Measurements from ENCODE around the gene NPFF. TPM values are rescaled to one million over a fixed set of nuclear protein-coding genes. Genes with fewer than 3 reads are reported as not detected.

NPFF gene
- total and polyA plus RNA-seq, 2 experiments from 2014 or later, result not detected

- H3K27ac ChIP-seq, result peak overlapping the region; percentile 71
- TF ChIP-seq EZH2 (IDR thresholded peaks at IDR 0.05; ENCODE audit: insufficient read depth, poor library complexity, severe bottlenecking) (no peak), EZH2phosphoT487 (IDR thresholded peaks at IDR 0.05; ENCODE audit: insufficient read depth, low read depth) (no peak)
- peak overlapping the region; percentile 18 for H3K9ac ChIP-seq
- peaks cover 45% of the 10 kb centered on the region for H3K79me2 ChIP-seq (ENCODE audit: insufficient read depth)
- peaks cover 92% of the 10 kb centered on the region for H3F3A ChIP-seq (ENCODE audit: insufficient read depth)
- H3K9me2 ChIP-seq (ENCODE audit: insufficient read depth), result no peaks in the 10 kb centered on the region
- H3K27me3 ChIP-seq (replicated peaks; ENCODE audit: insufficient read depth), result no peaks in the 10 kb centered on the region
- H4K20me1 ChIP-seq (ENCODE audit: insufficient read depth), result peaks cover 7% of the 10 kb centered on the region
- in situ Hi-C loops (cut with MboI), result no loop called here
- no peak overlapping the region for H3K4me3 ChIP-seq
- H2AFZ ChIP-seq, result no peak overlapping the region
- H3K4me2 ChIP-seq (ENCODE audit: unreplicated experiment), result no peak overlapping the region
- 15 to 24% methylated on average over 1 of the region's 1 CpG for WGBS, 2 experiments (ENCODE audit: low coverage in 1 of 2, low lambda C conversion rate in 2 of 2, missing lambda C conversion rate in 2 of 2)
- H3K4me1 ChIP-seq (ENCODE audit: insufficient read depth), result peaks cover 44% of the 10 kb centered on the region
- H3K9me3 ChIP-seq (ENCODE audit: low read depth), result no peaks in the 10 kb centered on the region
- peak; percentile 78 for DNase-seq
- H3K36me3 ChIP-seq (ENCODE audit: low read depth), result peaks cover 84% of the 10 kb centered on the region
Observed at GRCh38 chr12:53478865-53479264, 28.4 kb downstream of the NPFF start.

- peaks cover 96% of the 10 kb centered on the region for H3F3A ChIP-seq (ENCODE audit: insufficient read depth)
- TF ChIP-seq EZH2 (IDR thresholded peaks at IDR 0.05; ENCODE audit: insufficient read depth, poor library complexity, severe bottlenecking), result no peak
- H3K9me2 ChIP-seq (ENCODE audit: insufficient read depth), result no peaks in the 10 kb centered on the region
- peaks cover 66% of the 10 kb centered on the region for H3K79me2 ChIP-seq (ENCODE audit: insufficient read depth)
- H4K20me1 ChIP-seq (ENCODE audit: insufficient read depth), result peaks cover 1% of the 10 kb centered on the region
- H2AFZ ChIP-seq, result no peak overlapping the region
- peak overlapping the region; percentile 36; the same call in 1 of the 2 replicates for H3K27ac ChIP-seq
- peak; percentile 53 for DNase-seq
- in situ Hi-C loops (cut with MboI), result no loop called here
- peaks cover 42% of the 10 kb centered on the region for H3K4me1 ChIP-seq (ENCODE audit: insufficient read depth)
- H3K36me3 ChIP-seq (ENCODE audit: low read depth), result peaks cover 91% of the 10 kb centered on the region
- H3K9ac ChIP-seq, result 0 out of 2 replicates have a peak overlapping the region, but pooled peaks have one; percentile 1
- H3K4me3 ChIP-seq, result no peak overlapping the region
- 55 to 71% methylated on average over 2 of the region's 2 CpGs for WGBS, 2 experiments (ENCODE audit: low coverage in 1 of 2, low lambda C conversion rate in 2 of 2, missing lambda C conversion rate in 2 of 2)
- no peak overlapping the region for H3K4me2 ChIP-seq (ENCODE audit: unreplicated experiment)
- no peaks in the 10 kb centered on the region for H3K9me3 ChIP-seq (ENCODE audit: low read depth)
- no peaks in the 10 kb centered on the region for H3K27me3 ChIP-seq (replicated peaks; ENCODE audit: insufficient read depth)
Observed at GRCh38 chr12:53476769-53477209, 30.5 kb downstream of the NPFF start.

GRCh38 chr12:53474819-53475218 is 32.5 kb downstream of the NPFF start:
- H3K9me2 ChIP-seq (ENCODE audit: insufficient read depth), result no peaks in the 10 kb centered on the region
- in situ Hi-C loops (cut with MboI), result no loop called here
- peaks cover 95% of the 10 kb centered on the region for H3F3A ChIP-seq (ENCODE audit: insufficient read depth)
- H3K79me2 ChIP-seq (ENCODE audit: insufficient read depth), result peaks cover 84% of the 10 kb centered on the region
- no peak overlapping the region for H3K4me3 ChIP-seq
- H3K27ac ChIP-seq, result peak overlapping the region; percentile 36
- H3K36me3 ChIP-seq (ENCODE audit: low read depth), result peaks cover 93% of the 10 kb centered on the region
- H3K9ac ChIP-seq, result 0 out of 2 replicates have a peak overlapping the region, but pooled peaks have one; percentile 31
- WGBS, 2 experiments (ENCODE audit: low coverage in 1 of 2, low lambda C conversion rate in 2 of 2, missing lambda C conversion rate in 2 of 2), result 78 to 79% methylated on average over 7 to 13 of the region's 13 CpGs
- H3K4me1 ChIP-seq (ENCODE audit: insufficient read depth), result peaks cover 22% of the 10 kb centered on the region
- no peak overlapping the region for H3K4me2 ChIP-seq (ENCODE audit: unreplicated experiment)
- no peaks in the 10 kb centered on the region for H3K9me3 ChIP-seq (ENCODE audit: low read depth)
- TF ChIP-seq EZH2 (IDR thresholded peaks at IDR 0.05; ENCODE audit: insufficient read depth, poor library complexity, severe bottlenecking) (no peak), EZH2phosphoT487 (IDR thresholded peaks at IDR 0.05; ENCODE audit: insufficient read depth, low read depth) (no peak)
- H3K27me3 ChIP-seq (replicated peaks; ENCODE audit: insufficient read depth), result no peaks in the 10 kb centered on the region
- H4K20me1 ChIP-seq (ENCODE audit: insufficient read depth), result no peaks in the 10 kb centered on the region; the same call in 1 of the 2 replicates
- DNase-seq, result no peak
- no peak overlapping the region for H2AFZ ChIP-seq

- no peaks in the 10 kb centered on the region for H3K9me3 ChIP-seq (ENCODE audit: low read depth)
- no peaks in the 10 kb centered on the region for H3K9me2 ChIP-seq (ENCODE audit: insufficient read depth)
- TF ChIP-seq EZH2 (IDR thresholded peaks at IDR 0.05; ENCODE audit: insufficient read depth, poor library complexity, severe bottlenecking) (no peak), EZH2phosphoT487 (IDR thresholded peaks at IDR 0.05; ENCODE audit: insufficient read depth, low read depth) (no peak)
- WGBS, 2 experiments (ENCODE audit: low coverage in 1 of 2, low lambda C conversion rate in 2 of 2, missing lambda C conversion rate in 2 of 2), result 77 to 82% methylated on average over 2 of the region's 2 CpGs
- H2AFZ ChIP-seq, result no peak overlapping the region
- no peaks in the 10 kb centered on the region; the same call in 1 of the 2 replicates for H4K20me1 ChIP-seq (ENCODE audit: insufficient read depth)
- peak overlapping the region; percentile 31; the same call in 1 of the 2 replicates for H3K9ac ChIP-seq
- H3K27ac ChIP-seq, result peak overlapping the region; percentile 36
- H3K36me3 ChIP-seq (ENCODE audit: low read depth), result peaks cover 93% of the 10 kb centered on the region
- H3F3A ChIP-seq (ENCODE audit: insufficient read depth), result peaks cover 94% of the 10 kb centered on the region
- no peak overlapping the region for H3K4me2 ChIP-seq (ENCODE audit: unreplicated experiment)
- H3K79me2 ChIP-seq (ENCODE audit: insufficient read depth), result peaks cover 91% of the 10 kb centered on the region
- DNase-seq, result no peak
- in situ Hi-C loops (cut with MboI), result no loop called here
- peaks cover 16% of the 10 kb centered on the region for H3K4me1 ChIP-seq (ENCODE audit: insufficient read depth)
- H3K4me3 ChIP-seq, result no peak overlapping the region
- no peaks in the 10 kb centered on the region for H3K27me3 ChIP-seq (replicated peaks; ENCODE audit: insufficient read depth)
Observed at GRCh38 chr12:53474077-53474476, 33.2 kb downstream of the NPFF start.

Measured in GM23248 (cell line).